Activated naive CD8-positive, alpha-beta T cell treated with anti-CD3 and anti-CD28 coated beads, Interleukin-2, amount 50 U/mL, for 24 hours (primary cell): ENCODE results near the gene EMP3.
"Not testable (repeated sequence)": the region's sequence is repeated elsewhere in the genome, so short reads cannot be mapped to it uniquely, and the experiment has no call there.

Experiments used
- ATAC-seq: fragments of 150-1000 bp; cut with Tn5 transposase; one replicate; pipeline ENCODE4 v1.10.0; 2021
- DNase-seq: peaks from one replicate; pipeline ENCODE4 v3.0.0; 2021
- H3K27ac Mint-ChIP-seq: one replicate; pipeline ENCODE4 v1.8.0; 2021; ENCODE audit warnings: mild to moderate bottlenecking, mixed read lengths
- H3K27me3 Mint-ChIP-seq: one replicate; pipeline ENCODE4 v1.8.0; 2021; ENCODE audit warnings: mixed read lengths
- H3K36me3 Mint-ChIP-seq: one replicate; pipeline ENCODE4 v1.8.0; 2021; ENCODE audit warnings: low read depth, mixed read lengths
- H3K4me1 Mint-ChIP-seq: one replicate; pipeline ENCODE4 v1.8.0; 2021; ENCODE audit warnings: mixed read lengths
- H3K4me3 Mint-ChIP-seq: one replicate; pipeline ENCODE4 v1.8.0; 2021; ENCODE audit warnings: mild to moderate bottlenecking, moderate library complexity, mixed read lengths
- H3K9me3 Mint-ChIP-seq: one replicate; pipeline ENCODE4 v1.8.0; 2021; ENCODE audit warnings: mixed read lengths

Gene EMP3, protein sequence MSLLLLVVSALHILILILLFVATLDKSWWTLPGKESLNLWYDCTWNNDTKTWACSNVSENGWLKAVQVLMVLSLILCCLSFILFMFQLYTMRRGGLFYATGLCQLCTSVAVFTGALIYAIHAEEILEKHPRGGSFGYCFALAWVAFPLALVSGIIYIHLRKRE

DNA sequence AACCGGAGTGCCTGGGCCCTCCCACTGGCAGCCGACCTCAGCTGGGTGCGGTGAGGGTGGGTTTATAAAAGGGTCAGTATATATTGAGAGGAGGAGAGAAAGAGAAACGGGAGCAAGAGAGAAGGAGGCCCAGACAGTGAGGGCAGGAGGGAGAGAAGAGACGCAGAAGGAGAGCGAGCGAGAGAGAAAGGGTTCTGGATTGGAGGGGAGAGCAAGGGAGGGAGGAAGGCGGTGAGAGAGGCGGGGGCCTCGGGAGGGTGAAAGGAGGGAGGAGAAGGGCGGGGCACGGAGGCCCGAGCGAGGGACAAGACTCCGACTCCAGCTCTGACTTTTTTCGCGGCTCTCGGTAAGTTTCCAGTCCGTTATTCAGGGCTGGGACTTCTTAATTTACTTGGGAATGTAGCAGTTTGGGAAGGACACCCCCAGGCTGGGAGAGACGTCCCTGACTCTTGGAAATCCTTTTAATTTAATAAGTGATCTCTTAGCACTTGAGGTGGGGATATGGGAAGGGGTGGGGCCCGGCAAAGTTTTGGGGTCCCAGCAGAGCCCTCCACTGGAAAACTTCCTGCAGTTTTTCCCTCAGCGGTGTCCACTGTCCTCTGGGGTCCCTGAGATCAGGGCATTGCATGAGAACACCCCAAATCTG lies at the start of gene EMP3:
Gene EMP3 (plus strand): TSS at position 288 of the 646 bp plus-strand sequence. CDS start 1,293 bp downstream, outside the sequence.
- H3K36me3 Mint-ChIP-seq: peaks cover 41% of the 10 kb centered on the region
- H3K27me3 Mint-ChIP-seq: no peaks in the 10 kb centered on the region
- DNase-seq: peak; percentile 85
- H3K27ac Mint-ChIP-seq: peak within 1 kb of the TSS; percentile 96
- peaks cover 84% of the 10 kb centered on the region for H3K4me1 Mint-ChIP-seq
- H3K4me3 Mint-ChIP-seq: peak within 1 kb of the TSS; percentile 91
- peak; percentile 41 for ATAC-seq
- H3K9me3 Mint-ChIP-seq: no peaks in the 10 kb centered on the region

DNA sequence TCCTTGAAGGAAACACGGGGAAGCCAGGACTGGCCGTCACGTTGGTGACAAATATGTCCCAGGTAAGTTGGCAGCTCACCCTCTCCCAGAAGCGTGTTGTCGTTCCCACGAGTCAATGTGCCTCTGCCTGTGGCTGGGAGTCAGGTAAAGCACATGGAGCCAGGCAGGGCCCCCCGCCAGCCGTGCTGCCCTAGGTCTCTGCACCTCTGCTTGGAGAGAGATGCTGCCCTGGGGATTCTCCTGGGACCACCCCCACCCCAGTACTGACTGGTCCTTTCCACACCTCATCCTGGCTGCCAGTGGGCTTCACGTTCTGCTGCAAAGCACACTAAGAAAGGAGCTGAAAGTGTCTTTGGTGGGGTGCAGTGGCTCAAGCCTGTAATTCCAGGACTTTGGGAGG lies 45.6 kb upstream of the EMP3 start:
- H3K36me3 Mint-ChIP-seq: no peaks in the 10 kb centered on the region
- DNase-seq (no peak), ATAC-seq (no peak)
- H3K4me1 Mint-ChIP-seq: no peaks in the 10 kb centered on the region
- no peaks in the 10 kb centered on the region for H3K9me3 Mint-ChIP-seq
- H3K4me3 Mint-ChIP-seq: no peak overlapping the region
- H3K27me3 Mint-ChIP-seq: no peaks in the 10 kb centered on the region
- no peak overlapping the region for H3K27ac Mint-ChIP-seq

DNA sequence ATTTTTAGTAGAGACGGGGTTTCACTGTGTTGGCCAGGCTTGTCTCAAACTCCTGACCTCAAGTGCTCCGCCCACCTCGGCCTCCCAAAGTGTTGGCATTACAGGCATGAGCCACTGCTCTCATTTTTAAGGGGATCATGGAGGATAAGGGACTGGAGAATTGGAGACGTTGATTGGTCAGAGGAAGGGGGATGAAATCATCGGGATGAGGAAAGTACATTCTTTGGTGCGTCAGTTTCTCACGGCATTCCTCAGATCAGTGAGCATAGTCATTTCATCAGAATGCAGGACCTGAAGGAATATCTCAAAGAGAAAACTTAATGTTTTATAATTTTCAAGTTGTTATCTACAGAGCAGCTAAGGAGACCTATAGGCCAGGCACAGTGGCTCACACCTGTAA lies 41.4 kb upstream of the EMP3 start:
- no peak overlapping the region for H3K4me3 Mint-ChIP-seq
- DNase-seq (no peak), ATAC-seq (no peak)
- H3K27me3 Mint-ChIP-seq: peaks cover 2% of the 10 kb centered on the region
- no peaks in the 10 kb centered on the region for H3K4me1 Mint-ChIP-seq
- H3K27ac Mint-ChIP-seq: no peak overlapping the region
- peaks cover 8% of the 10 kb centered on the region for H3K36me3 Mint-ChIP-seq
- peaks cover 8% of the 10 kb centered on the region for H3K9me3 Mint-ChIP-seq

DNA sequence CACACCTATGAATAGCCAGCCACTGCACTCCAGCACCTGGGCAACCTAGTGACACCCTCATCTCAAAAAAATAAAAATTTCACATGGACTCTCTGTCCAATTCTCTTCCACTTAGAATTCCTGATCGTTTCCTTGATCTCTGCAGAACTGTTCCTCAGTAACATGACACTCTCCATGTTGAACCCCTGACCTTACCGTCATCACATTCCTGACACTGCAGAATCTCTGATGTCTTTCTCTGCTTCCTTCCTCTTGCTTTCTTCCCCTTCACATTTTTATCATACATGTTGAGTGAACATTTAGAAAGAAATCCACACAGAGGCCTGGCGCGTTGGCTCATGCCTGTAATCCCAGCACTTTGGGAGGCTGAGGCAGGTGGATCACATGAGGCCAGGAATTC lies 40.5 kb upstream of the EMP3 start:
- ATAC-seq: no peak
- no peaks in the 10 kb centered on the region for H3K4me1 Mint-ChIP-seq
- peaks cover 8% of the 10 kb centered on the region for H3K36me3 Mint-ChIP-seq
- no peak overlapping the region for H3K27ac Mint-ChIP-seq
- H3K27me3 Mint-ChIP-seq: peaks cover 2% of the 10 kb centered on the region
- peaks cover 8% of the 10 kb centered on the region for H3K9me3 Mint-ChIP-seq
- no peak overlapping the region for H3K4me3 Mint-ChIP-seq
- DNase-seq: no peak

DNA sequence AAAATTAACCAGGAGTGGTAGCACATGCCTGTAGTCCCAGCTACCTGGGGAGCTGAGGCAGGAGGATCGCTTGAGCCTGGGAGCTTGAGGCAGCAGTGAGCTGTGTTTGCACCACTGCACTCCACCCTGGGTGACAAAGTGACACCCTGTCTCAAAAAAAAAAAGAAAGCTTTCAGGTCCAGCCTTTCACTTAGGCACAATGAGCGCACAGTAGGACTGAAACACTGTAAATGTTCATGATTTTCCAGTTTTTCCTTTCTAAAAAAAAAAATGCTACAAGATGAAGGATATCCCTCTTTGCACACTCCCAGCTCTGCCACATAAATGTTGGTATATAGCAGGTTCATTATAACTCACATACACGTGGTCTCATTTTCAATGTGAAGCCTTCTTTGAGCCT lies 37.6 kb upstream of the EMP3 start:
- Mint-ChIP-seq H3K4me3 (no peak overlapping the region), H3K4me1 (peaks cover 7% of the 10 kb centered on the region), H3K27me3 (peaks cover 2% of the 10 kb centered on the region), H3K36me3 (peaks cover 8% of the 10 kb centered on the region), H3K27ac (no peak overlapping the region), H3K9me3 (peaks cover 8% of the 10 kb centered on the region)
- ATAC-seq: no peak
- DNase-seq: no peak

DNA sequence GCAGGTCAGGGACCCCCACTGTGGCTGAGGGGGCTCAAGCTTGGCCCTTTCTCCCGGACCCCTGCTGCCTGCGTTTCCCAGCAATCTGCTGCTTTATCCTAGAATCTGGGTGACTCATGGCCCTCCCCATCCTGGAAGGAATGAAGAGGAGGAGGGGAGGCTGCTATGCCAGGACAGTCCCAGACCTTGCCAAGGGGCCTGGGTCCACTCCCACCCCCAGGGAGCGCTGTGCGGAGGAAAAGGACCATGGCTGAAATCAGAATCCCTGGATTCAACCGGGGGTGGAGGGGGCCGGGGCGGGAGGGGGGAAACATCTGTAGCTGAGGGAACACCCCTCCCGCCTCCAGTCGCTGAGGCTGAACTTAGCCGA lies 35.0 kb upstream of the EMP3 start:
- DNase-seq (no peak), ATAC-seq (no peak)
- Mint-ChIP-seq H3K36me3 (peaks cover 7% of the 10 kb centered on the region), H3K9me3 (peaks cover 8% of the 10 kb centered on the region), H3K27ac (no peak overlapping the region), H3K4me3 (no peak overlapping the region), H3K27me3 (peaks cover 5% of the 10 kb centered on the region), H3K4me1 (peaks cover 7% of the 10 kb centered on the region)

DNA sequence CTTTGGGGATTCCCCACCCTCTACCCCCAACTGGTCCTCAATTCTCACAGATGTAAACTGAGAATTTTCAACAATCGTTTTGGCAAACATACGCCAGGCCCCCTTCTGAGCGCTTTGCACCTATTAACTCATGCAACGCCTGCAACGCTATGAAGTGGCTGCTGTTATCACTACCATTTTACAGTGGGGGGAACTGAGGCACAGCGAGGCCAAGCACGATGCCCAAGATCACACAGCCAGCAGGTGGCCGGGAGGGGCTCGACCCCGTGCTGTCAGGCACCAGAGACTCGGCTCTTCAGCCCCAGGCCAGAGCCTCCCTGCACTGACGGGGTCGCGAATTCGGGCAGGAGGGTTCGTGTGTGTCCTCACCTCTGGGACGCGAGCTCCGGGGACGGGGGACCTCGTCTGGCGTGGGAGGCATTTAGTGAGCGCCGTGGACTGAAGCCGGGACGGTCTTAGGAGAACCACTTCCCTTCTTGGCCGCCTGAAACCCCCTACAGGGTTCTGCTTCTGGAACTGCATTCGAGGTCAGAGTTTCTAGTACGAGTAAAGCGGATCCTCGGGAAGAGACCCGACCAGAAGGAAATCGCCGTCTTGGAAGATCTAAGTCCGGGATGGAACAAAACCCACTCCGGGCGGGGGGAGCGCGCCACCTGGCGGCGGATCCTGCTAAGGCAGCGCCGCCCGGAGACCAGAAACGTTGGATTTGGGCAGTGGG lies 34.4 kb upstream of the EMP3 start:
- no peak overlapping the region for H3K27ac Mint-ChIP-seq
- peaks cover 7% of the 10 kb centered on the region for H3K36me3 Mint-ChIP-seq
- H3K27me3 Mint-ChIP-seq: peaks cover 5% of the 10 kb centered on the region
- ATAC-seq: peak; percentile 65
- peaks cover 7% of the 10 kb centered on the region for H3K4me1 Mint-ChIP-seq
- H3K9me3 Mint-ChIP-seq: peaks cover 8% of the 10 kb centered on the region
- DNase-seq: peak; percentile 73
- peak overlapping the region; percentile 68 for H3K4me3 Mint-ChIP-seq

DNA sequence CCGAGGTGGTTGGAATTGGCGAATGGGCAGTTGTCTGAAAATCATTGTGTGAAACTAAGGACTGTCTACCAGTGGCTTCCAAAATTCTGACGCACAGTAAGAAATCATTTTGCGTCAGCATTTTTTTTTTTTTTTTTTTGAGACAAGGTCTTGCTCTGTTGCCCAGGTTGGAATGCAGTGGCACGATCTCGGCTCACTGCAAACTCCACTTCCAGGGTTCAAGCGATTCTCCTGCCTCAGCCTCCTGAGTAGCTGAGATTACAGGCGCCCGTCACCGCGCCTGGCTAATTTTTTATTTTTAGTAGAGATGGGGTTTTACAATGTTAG lies 33.9 kb upstream of the EMP3 start:
- not testable (repeated sequence) for H3K4me1 Mint-ChIP-seq, H3K9me3 Mint-ChIP-seq, DNase-seq, H3K27me3 Mint-ChIP-seq, ATAC-seq, H3K36me3 Mint-ChIP-seq, H3K27ac Mint-ChIP-seq
- H3K4me3 Mint-ChIP-seq: peak overlapping the region; percentile 68

DNA sequence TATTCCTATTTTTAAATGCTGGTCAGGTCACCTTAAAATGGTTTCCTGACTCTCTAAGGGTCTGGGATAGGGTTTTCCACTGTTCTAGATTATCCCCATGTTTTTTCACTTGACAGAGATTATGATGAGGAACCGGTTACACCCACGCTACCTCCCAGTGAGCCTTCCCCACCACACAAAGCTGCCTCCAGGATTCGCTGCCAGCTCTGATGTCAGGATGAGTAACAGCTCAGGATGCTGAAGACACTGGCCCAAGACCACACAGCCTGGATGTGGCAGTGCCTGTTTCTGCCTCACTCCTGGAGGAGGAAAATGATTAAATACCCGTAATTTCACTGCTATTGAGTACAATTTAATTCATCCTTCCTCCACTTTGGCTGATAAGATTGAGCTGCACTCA lies 32.6 kb upstream of the EMP3 start:
- Mint-ChIP-seq H3K4me1 (peaks cover 7% of the 10 kb centered on the region), H3K27ac (no peak overlapping the region), H3K9me3 (no peaks in the 10 kb centered on the region), H3K36me3 (no peaks in the 10 kb centered on the region), H3K27me3 (peaks cover 5% of the 10 kb centered on the region), H3K4me3 (no peak overlapping the region)
- ATAC-seq (no peak), DNase-seq (no peak)

DNA sequence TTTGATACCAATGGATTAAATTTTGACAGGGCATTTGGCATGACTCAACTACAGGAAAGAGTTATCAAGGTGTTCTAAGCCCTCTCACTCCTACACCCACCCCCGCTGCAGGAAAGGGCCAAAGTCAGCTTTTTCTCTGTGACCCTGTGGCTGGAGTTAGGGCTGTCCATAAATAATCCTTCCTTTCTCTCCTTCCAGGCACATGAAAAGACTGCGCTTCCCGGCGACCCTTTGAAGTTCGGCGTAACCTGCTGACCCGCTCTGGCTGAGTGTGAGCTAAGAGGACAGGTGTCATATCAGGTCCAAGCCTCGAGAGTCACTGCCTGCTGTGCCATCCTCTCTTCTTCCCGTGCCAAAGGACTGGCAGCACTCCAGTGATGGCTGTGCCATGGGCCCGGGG lies 29.9 kb upstream of the EMP3 start:
- no peak overlapping the region for H3K4me3 Mint-ChIP-seq
- DNase-seq (no peak), ATAC-seq (no peak)
- H3K9me3 Mint-ChIP-seq: no peaks in the 10 kb centered on the region
- peaks cover 7% of the 10 kb centered on the region for H3K4me1 Mint-ChIP-seq
- H3K36me3 Mint-ChIP-seq: no peaks in the 10 kb centered on the region
- H3K27me3 Mint-ChIP-seq: peaks cover 5% of the 10 kb centered on the region
- no peak overlapping the region for H3K27ac Mint-ChIP-seq

DNA sequence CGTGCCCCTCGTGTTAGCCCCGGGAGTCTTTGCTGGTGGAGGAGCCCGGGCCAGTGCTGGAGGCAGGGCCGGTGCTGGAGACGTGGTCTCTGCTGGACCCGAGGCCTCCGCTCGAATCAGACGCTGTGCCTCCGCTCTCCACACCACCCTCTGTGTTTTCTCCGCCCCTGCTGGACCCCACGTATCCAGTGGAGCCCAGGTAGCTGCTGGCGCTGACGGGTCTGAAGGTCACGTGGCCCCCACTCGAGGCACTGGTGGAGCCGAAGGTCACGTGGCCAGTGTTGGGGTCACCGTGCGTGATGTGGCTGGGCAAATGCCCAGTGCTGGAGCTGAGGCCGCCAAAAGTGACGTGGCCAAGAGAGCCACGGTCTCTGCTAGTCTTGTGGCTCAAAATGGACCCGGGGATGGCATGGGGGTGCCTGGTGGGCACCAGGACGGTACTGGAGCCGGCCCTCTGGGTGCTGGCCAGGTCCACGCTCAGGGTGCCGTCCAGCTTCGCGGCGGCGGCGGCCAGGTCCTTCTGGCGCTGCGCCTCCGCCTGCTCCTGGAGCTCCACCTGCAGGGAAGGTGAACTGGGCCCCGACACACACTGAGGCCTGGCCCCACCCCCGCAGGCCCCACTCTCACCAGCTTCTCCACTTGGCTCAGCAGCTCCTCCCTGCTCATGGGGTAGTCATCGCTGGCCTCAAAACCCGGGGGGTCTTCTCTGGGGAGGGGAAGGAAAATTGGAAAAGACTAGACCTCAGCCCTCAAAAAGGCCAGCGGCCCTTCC lies 28.2 kb upstream of the EMP3 start:
- ATAC-seq: no peak
- H3K27ac Mint-ChIP-seq: no peak overlapping the region
- H3K9me3 Mint-ChIP-seq: no peaks in the 10 kb centered on the region
- no peaks in the 10 kb centered on the region for H3K4me1 Mint-ChIP-seq
- peaks cover 5% of the 10 kb centered on the region for H3K27me3 Mint-ChIP-seq
- no peak overlapping the region for H3K4me3 Mint-ChIP-seq
- no peaks in the 10 kb centered on the region for H3K36me3 Mint-ChIP-seq
- DNase-seq: no peak

DNA sequence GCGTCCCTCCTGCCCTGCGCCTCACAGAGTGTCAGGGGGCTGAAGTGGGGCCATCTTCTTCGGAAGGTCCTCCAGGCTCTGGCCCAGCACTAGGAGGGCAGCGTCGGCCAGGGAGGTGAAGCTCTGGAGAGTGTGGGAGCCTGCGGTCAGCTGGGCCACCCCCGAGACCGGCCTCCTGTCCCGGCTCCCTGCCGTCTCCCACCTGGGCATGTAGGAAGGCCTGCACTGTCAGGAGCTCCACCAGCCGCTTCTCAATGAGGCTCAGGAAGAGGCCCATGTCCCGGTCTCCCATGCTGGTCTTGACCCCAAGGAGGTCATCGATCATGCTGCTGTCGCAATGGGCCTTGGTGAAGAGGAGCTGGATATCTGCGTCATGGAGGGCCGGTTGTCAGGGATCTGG lies 27.4 kb upstream of the EMP3 start:
- ATAC-seq (no peak), DNase-seq (no peak)
- no peaks in the 10 kb centered on the region for H3K36me3 Mint-ChIP-seq
- H3K4me3 Mint-ChIP-seq: no peak overlapping the region
- H3K27me3 Mint-ChIP-seq: peaks cover 5% of the 10 kb centered on the region
- H3K4me1 Mint-ChIP-seq: no peaks in the 10 kb centered on the region
- H3K27ac Mint-ChIP-seq: no peak overlapping the region
- no peaks in the 10 kb centered on the region for H3K9me3 Mint-ChIP-seq

DNA sequence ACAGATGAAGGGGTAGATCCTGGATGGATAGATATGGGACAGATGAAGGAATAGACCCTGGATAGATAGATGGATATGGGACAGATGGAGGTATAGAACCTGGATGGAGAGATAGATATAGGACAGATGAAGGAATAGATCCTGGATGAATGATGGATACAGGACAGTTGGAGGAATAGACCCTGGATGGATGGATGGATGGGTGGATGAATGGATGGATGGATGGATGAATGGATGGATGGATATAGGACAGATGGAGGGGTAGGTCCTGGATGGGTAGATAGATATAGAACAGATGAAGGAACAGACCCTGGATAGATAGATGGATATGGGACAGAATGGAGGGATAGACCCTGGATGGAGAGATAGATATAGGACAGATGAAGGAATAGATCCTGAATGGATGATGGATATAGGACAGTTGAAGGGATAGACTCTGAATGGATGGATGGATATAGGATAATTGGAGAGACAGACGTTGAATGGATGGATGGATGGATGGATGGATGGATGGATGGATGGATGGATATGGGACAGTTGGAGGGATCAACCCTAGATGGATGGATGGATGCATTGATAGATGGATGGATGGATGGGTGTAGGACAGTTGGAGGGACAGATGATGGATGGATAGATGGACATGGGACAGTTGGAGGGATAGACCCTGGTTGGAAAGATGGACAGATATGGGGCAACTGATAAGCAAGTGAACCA lies 23.3 kb upstream of the EMP3 start:
- Mint-ChIP-seq H3K4me1 (no peaks in the 10 kb centered on the region), H3K9me3 (no peaks in the 10 kb centered on the region), H3K36me3 (no peaks in the 10 kb centered on the region), H3K4me3 (no peak overlapping the region), H3K27me3 (no peaks in the 10 kb centered on the region), H3K27ac (no peak overlapping the region)
- DNase-seq (no peak), ATAC-seq (no peak)

DNA sequence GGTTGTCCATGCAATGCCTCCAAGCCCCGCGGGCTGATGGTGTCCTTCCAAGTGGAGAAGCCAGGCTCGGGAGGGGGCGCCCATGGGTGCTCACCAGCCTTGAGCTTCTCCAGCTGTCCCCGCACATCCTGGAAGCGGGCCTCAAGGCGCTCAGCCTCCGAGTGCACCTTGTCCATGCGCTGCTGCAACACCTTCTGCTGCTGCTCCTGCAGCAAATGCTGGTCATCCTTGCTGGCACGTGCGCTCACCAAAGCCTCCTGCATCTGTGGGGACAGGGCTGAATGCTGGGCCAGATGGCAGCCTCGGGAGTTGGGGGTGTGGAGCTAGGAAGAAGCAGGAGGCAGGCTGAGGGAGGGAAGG lies 22.8 kb upstream of the EMP3 start:
- ATAC-seq: no peak
- H3K27ac Mint-ChIP-seq: no peak overlapping the region
- no peaks in the 10 kb centered on the region for H3K36me3 Mint-ChIP-seq
- no peaks in the 10 kb centered on the region for H3K27me3 Mint-ChIP-seq
- no peaks in the 10 kb centered on the region for H3K9me3 Mint-ChIP-seq
- H3K4me1 Mint-ChIP-seq: no peaks in the 10 kb centered on the region
- no peak overlapping the region for H3K4me3 Mint-ChIP-seq
- no peak for DNase-seq
